Caco-2 (cell line): Measurements from ENCODE around the gene SOAT2. TPM values are rescaled to one million over a fixed set of nuclear protein-coding genes. Genes with fewer than 3 reads are reported as not detected.

Experiments
- BruUV-seq: library from RNA; stranded (reverse); fragments of 400-500 nt; replicated peaks from 2 replicates; lab custom pipeline; 2021; lab: Mats Ljungman, UMichigan
- CTCF ChIA-PET: fragments of 300-600 bp; sonication (Branson Sonifier 250); formaldehyde crosslinking; loops from one replicate; lab custom pipeline; 2022; ENCODE audit warnings: antibody characterized with exemption; lab: Charles Lee
- POLR2A ChIA-PET: fragments of 300-600 bp; sonication (Branson Sonifier 250); formaldehyde crosslinking; loops from one replicate; lab custom pipeline; 2022; ENCODE audit warnings: antibody characterized with exemption; lab: Charles Lee
- DNase-seq, 2 experiments: peaks; one replicate each; pipeline versions ENCODE4 v3.0.0 to v3.0.0-alpha.2; 2020 to 2022
- H3K27me3 ChIP-seq: replicated peaks from 2 replicates; pipeline ENCODE4 v1.6.0; 2011; ENCODE audit warnings: low read length; ENCODE audit not compliant: control insufficient read depth, insufficient read depth
- H3K36me3 ChIP-seq: 2 replicates; pipeline ENCODE4 v1.5.1; 2011; ENCODE audit warnings: low read length; ENCODE audit not compliant: control insufficient read depth, insufficient read depth
- H3K4me1 ChIP-seq: fragments of 250-450 bp; sonication (Bioruptor Pico); 2 replicates; pipeline ENCODE4 v1.5.1; 2020; ENCODE audit warnings: mild to moderate bottlenecking
- H3K4me3 ChIP-seq: 2 replicates; pipeline ENCODE4 v1.5.1; 2011; ENCODE audit warnings: low read depth, mild to moderate bottlenecking, control low read depth, low read length
- H3K9me3 ChIP-seq: fragments of 250-450 bp; sonication (Bioruptor Pico); 2 replicates; pipeline ENCODE4 v1.5.1; 2020; ENCODE audit warnings: mild to moderate bottlenecking, moderate library complexity
- H3K27ac Mint-ChIP-seq: one replicate; pipeline ENCODE4 v1.8.0; 2022; ENCODE audit warnings: mixed read lengths; ENCODE audit not compliant: unreplicated experiment
- H3K27me3 Mint-ChIP-seq: one replicate; pipeline ENCODE4 v1.8.0; 2022; ENCODE audit warnings: mixed read lengths; ENCODE audit not compliant: insufficient read depth, unreplicated experiment
- H3K36me3 Mint-ChIP-seq: one replicate; pipeline ENCODE4 v1.8.0; 2022; ENCODE audit warnings: mild to moderate bottlenecking, mixed read lengths; ENCODE audit not compliant: insufficient read depth, unreplicated experiment
- H3K4me1 Mint-ChIP-seq: one replicate; pipeline ENCODE4 v1.8.0; 2022; ENCODE audit warnings: low read depth, mixed read lengths; ENCODE audit not compliant: unreplicated experiment
- H3K4me3 Mint-ChIP-seq: one replicate; pipeline ENCODE4 v1.8.0; 2022; ENCODE audit warnings: mild to moderate bottlenecking, moderate library complexity, mixed read lengths; ENCODE audit not compliant: unreplicated experiment
- H3K9me3 Mint-ChIP-seq: one replicate; pipeline ENCODE4 v1.8.0; 2022; ENCODE audit warnings: mixed read lengths; ENCODE audit not compliant: unreplicated experiment
- CTCF ChIP-seq, 2 experiments: fragments of 200-600 bp in 1 of 2; IDR thresholded peaks; 1 replicate in 1 of 2; 2 replicates in 1 of 2; pipeline versions ENCODE4 v1.5.1 to v1.8.0; 2011 to 2022; ENCODE audit warnings: antibody characterized with exemption in 1 of 2, control low read depth in 1 of 2, inconsistent platforms in 1 of 2, low read depth in 1 of 2, low read length in 1 of 2, mild to moderate bottlenecking in 1 of 2, moderate library complexity in 1 of 2; ENCODE audit not compliant: insufficient read depth in 1 of 2, severe bottlenecking in 1 of 2, unreplicated experiment in 1 of 2
- intact Hi-C: fragments of 100-400 bp; cut with micrococcal nuclease; formaldehyde crosslinking; loops from one replicate; pipeline ENCODE4 v1.10.0; 2022; ENCODE audit not compliant: unreplicated experiment
- total RNA-seq: library from RNA; stranded (reverse); gene quantifications from 2 replicates; pipeline ENCODE4 v1.2.3, GENCODE V29; 2022

Gene SOAT2
- total RNA-seq, 1 experiment from 2014 or later = 6.5 TPM

DNA sequence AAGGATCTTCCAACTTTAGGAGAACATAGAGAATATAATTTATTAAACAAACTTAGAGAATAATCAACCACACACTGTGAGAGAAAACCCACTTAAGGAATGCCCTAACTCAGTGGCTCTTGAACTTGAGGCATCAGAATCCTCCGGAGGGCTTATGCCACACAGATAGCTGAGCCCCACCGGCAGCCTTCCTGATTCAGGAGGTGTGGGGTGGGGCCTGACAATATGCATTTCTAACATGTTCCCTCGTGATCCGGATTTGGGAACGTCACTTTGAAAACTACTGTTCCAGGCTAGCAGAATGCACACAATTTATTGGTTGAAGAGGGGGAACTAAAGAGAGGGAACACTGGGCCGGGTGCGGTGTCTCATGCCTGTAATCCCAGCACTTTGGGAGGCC lies 2.0 kb upstream of the SOAT2 start:
- H3K36me3 ChIP-seq = no peaks in the 10 kb centered on the region
- H3K4me3 ChIP-seq = no peak overlapping the region
- H3K27me3 ChIP-seq = no peaks in the 10 kb centered on the region
- H3K9me3 ChIP-seq = no peaks in the 10 kb centered on the region
- peaks cover 11% of the 10 kb centered on the region for H3K36me3 Mint-ChIP-seq
- intact Hi-C loops = no loop called here
- H3K4me3 Mint-ChIP-seq = no peak overlapping the region
- BruUV-seq = no TSS peak
- H3K27ac Mint-ChIP-seq = no peak overlapping the region
- ChIA-PET CTCF (interaction anchor here (0.6 to 7.5 kb wide), 4 partner anchors 22 to 316 kb away, joined by 6 to 95 read pairs (median 12); partner anchors contain the start of gene SPRYD3), POLR2A (no interaction called here)
- no peak for DNase-seq
- peaks cover 44% of the 10 kb centered on the region for H3K4me1 Mint-ChIP-seq
- no peak for TF ChIP-seq CTCF (IDR thresholded peaks at IDR 0.05; ENCODE audit: insufficient read depth in 1 of 2, low read depth in 1 of 2, low read length in 1 of 2, severe bottlenecking in 1 of 2, unreplicated experiment in 1 of 2)
- peaks cover 52% of the 10 kb centered on the region for H3K4me1 ChIP-seq
- no peaks in the 10 kb centered on the region for H3K9me3 Mint-ChIP-seq
- no peaks in the 10 kb centered on the region for H3K27me3 Mint-ChIP-seq

DNA sequence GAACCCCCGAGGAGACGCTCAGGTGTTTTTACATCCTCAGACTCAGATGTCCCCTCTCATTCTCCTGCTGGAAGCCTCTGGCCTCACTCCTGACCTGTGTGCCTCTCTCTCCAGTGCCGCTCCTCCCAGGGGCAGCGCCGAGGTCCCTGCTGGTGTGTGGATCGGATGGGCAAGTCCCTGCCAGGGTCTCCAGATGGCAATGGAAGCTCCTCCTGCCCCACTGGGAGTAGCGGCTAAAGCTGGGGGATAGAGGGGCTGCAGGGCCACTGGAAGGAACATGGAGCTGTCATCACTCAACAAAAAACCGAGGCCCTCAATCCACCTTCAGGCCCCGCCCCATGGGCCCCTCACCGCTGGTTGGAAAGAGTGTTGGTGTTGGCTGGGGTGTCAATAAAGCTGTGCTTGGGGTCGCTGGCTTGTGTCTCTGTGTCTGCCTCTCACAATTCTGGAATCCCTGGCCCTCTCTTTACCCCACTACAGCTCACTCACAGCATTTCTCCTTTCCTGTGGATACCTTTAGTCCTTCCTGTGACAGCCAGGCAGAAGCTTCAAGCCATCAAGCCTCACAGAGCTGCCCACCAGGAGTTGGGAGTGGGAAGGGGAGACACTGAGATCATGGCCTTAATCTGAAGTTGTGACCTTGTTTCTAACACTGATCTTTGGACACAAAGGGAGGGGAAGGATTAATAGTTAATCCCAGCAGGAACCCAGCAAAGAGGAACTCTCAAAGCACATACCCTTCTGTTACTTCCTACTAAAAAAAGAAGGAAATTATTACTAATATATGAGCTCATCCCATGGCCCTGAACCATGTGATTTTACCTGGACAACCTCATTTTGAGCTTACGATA lies 1.1 kb upstream of the SOAT2 start:
- intact Hi-C loops = no loop called here
- DNase-seq = no peak
- Histone ChIP-seq H3K36me3 (no peaks in the 10 kb centered on the region), H3K4me1 (peaks cover 57% of the 10 kb centered on the region), H3K27me3 (no peaks in the 10 kb centered on the region), H3K4me3 (no peak overlapping the region), H3K9me3 (no peaks in the 10 kb centered on the region)
- no peaks in the 10 kb centered on the region for H3K27me3 Mint-ChIP-seq
- peaks cover 15% of the 10 kb centered on the region for H3K36me3 Mint-ChIP-seq
- H3K27ac Mint-ChIP-seq = peak overlapping the region; percentile 74
- BruUV-seq = no TSS peak
- TF ChIP-seq CTCF (IDR thresholded peaks at IDR 0.05; ENCODE audit: insufficient read depth in 1 of 2, low read depth in 1 of 2, low read length in 1 of 2, severe bottlenecking in 1 of 2, unreplicated experiment in 1 of 2) = no peak
- ChIA-PET CTCF (interaction anchor here (0.6 to 7.5 kb wide), 10 partner anchors 15 to 219 kb away, joined by 3 to 95 read pairs (median 4); partner anchors contain the start of gene SPRYD3), POLR2A (interaction anchor here (0.6 to 1.3 kb wide), 5 partner anchors 16 to 139 kb away, joined by 3 to 6 read pairs (median 4); partner anchors contain the start of gene SPRYD3)
- H3K4me1 Mint-ChIP-seq = peaks cover 39% of the 10 kb centered on the region
- peak overlapping the region; percentile 8 for H3K4me3 Mint-ChIP-seq
- H3K9me3 Mint-ChIP-seq = no peaks in the 10 kb centered on the region

DNA sequence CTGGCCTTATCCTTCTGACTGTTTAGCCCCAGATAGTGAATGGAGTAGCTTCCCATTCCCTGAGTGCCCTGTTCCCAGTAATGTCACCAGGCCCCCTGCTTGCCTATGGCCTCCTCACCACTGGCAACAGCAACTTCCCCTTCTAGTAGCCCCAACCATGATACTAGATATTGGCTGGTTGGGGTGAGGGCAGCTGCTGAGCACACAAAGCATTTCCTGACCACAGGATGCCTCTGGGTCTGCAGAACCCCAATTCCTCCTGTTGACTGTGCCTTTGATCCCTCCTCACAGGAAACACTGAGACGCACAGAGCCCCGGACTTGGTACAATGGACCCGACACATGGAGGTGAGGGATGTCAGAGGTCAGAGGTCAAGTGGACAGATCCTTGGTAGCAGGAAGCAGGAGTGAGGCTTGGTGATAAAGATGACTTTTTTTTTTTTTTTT lies 597 bp downstream of the SOAT2 start:
- peaks cover 19% of the 10 kb centered on the region for H3K36me3 Mint-ChIP-seq
- POLR2A ChIA-PET = interaction anchor here (0.6 to 1.4 kb wide), 4 partner anchors 25 to 98 kb away, joined by 3 to 12 read pairs (median 5); partner anchors contain the start of genes CSAD, EIF4B, SPRYD3 and ZNF740

More for the DNA sequence above, 597 bp downstream of the SOAT2 start:
- Histone ChIP-seq H3K27me3 (no peaks in the 10 kb centered on the region), H3K9me3 (no peaks in the 10 kb centered on the region), H3K4me3 (peak overlapping the region; percentile 9; the same call in 1 of the 2 replicates), H3K4me1 (peaks cover 57% of the 10 kb centered on the region), H3K36me3 (no peaks in the 10 kb centered on the region)
- no peak overlapping the region for H3K4me3 Mint-ChIP-seq
- CTCF ChIA-PET = interaction anchor here (0.6 to 7.5 kb wide), 7 partner anchors 8 to 87 kb away, joined by 3 to 95 read pairs (median 4); partner anchors contain the start of gene SPRYD3
- H3K27me3 Mint-ChIP-seq = no peaks in the 10 kb centered on the region
- peak overlapping the region; percentile 74 for H3K27ac Mint-ChIP-seq
- BruUV-seq = no TSS peak
- no peak for DNase-seq
- intact Hi-C loops = no loop called here
- peaks cover 31% of the 10 kb centered on the region for H3K4me1 Mint-ChIP-seq
- no peak for TF ChIP-seq CTCF (IDR thresholded peaks at IDR 0.05; ENCODE audit: insufficient read depth in 1 of 2, low read depth in 1 of 2, low read length in 1 of 2, severe bottlenecking in 1 of 2, unreplicated experiment in 1 of 2)
- no peaks in the 10 kb centered on the region for H3K9me3 Mint-ChIP-seq
